PC-9 (cell line): Measurements from ENCODE around the gene CDCA3. TPM values are rescaled to one million over a fixed set of nuclear protein-coding genes. Genes with fewer than 3 reads are reported as not detected.

Experiments used
- BruUV-seq: library from RNA; stranded (reverse); fragments of 400-500 nt; replicated peaks from 2 replicates; lab custom pipeline; 2021; lab: Mats Ljungman, UMichigan
- CTCF ChIA-PET: fragments of 300-600 bp; sonication (Branson Sonifier 250); formaldehyde crosslinking; loops from one replicate; lab custom pipeline; 2022; ENCODE audit warnings: antibody characterized with exemption; lab: Charles Lee
- POLR2A ChIA-PET: fragments of 300-600 bp; sonication (Branson Sonifier 250); formaldehyde crosslinking; loops from one replicate; lab custom pipeline; 2022; ENCODE audit warnings: antibody characterized with exemption; ENCODE audit not compliant: unreplicated experiment; lab: Charles Lee
- DNase-seq, 2 experiments: peaks; one replicate each; pipeline versions ENCODE4 v3.0.0 to v3.0.0-alpha.2; 2015 to 2022; ENCODE audit warnings: mixed read lengths in 1 of 2
- H2AFZ ChIP-seq: fragments of 200-600 bp; sonication (generic); 2 replicates; pipeline ENCODE4 v1.8.1; 2017; ENCODE audit warnings: antibody characterized with exemption
- H3F3A ChIP-seq: fragments of 200-600 bp; sonication (generic); 2 replicates; pipeline ENCODE4 v1.8.1; 2017; ENCODE audit warnings: antibody characterized with exemption, mild to moderate bottlenecking, low read depth; ENCODE audit not compliant: insufficient read depth
- H3K27ac ChIP-seq: fragments of 200-600 bp; sonication (generic); 2 replicates; pipeline ENCODE4 v1.6.1; 2016; ENCODE audit warnings: mixed run types
- H3K27me3 ChIP-seq: fragments of 200-600 bp; sonication (generic); 2 replicates; pipeline ENCODE4 v1.6.1; 2016; ENCODE audit warnings: low read depth, mixed run types; ENCODE audit not compliant: insufficient read depth
- H3K36me3 ChIP-seq: fragments of 200-600 bp; sonication (generic); 2 replicates; pipeline ENCODE4 v1.6.1; 2016; ENCODE audit warnings: low read depth, mixed run types
- H3K4me1 ChIP-seq: fragments of 200-600 bp; sonication (generic); replicated peaks from 2 replicates; pipeline ENCODE4 v1.6.1; 2016; ENCODE audit warnings: mixed run types; ENCODE audit not compliant: insufficient read depth
- H3K4me2 ChIP-seq: fragments of 200-600 bp; sonication (generic); 2 replicates; pipeline ENCODE4 v1.6.1; 2017; ENCODE audit warnings: mixed run types
- H3K4me3 ChIP-seq: fragments of 200-600 bp; sonication (generic); 2 replicates; pipeline ENCODE4 v1.6.1; 2016; ENCODE audit warnings: mixed run types
- H3K79me2 ChIP-seq: fragments of 200-600 bp; sonication (generic); 2 replicates; pipeline ENCODE4 v1.6.1; 2017; ENCODE audit warnings: low read depth, mixed run types
- H3K9me2 ChIP-seq: fragments of 200-600 bp; sonication (generic); 2 replicates; pipeline ENCODE4 v1.8.1; 2017; ENCODE audit warnings: mild to moderate bottlenecking; ENCODE audit not compliant: insufficient read depth
- H3K9me3 ChIP-seq: fragments of 200-600 bp; sonication (generic); 2 replicates; pipeline ENCODE4 v1.8.1; 2016; ENCODE audit warnings: low read depth; ENCODE audit not compliant: insufficient read depth
- H4K20me1 ChIP-seq: fragments of 200-600 bp; sonication (generic); 2 replicates; pipeline ENCODE4 v1.8.1; 2017; ENCODE audit not compliant: insufficient read depth
- CTCF ChIP-seq: fragments of 200-600 bp; sonication (generic); conservative IDR thresholded peaks from 2 replicates; pipeline ENCODE4 v1.6.1; 2017; ENCODE audit warnings: mixed run types, antibody characterized with exemption, mild to moderate bottlenecking, moderate library complexity
- EZH2 ChIP-seq: fragments of 200-600 bp; sonication (generic); IDR thresholded peaks from 2 replicates; pipeline ENCODE4 v1.8.0; 2017; ENCODE audit warnings: antibody characterized with exemption, low read depth
- intact Hi-C: fragments of 100-400 bp; cut with micrococcal nuclease; formaldehyde crosslinking; loops from one replicate; pipeline ENCODE4 v1.10.0; 2022; ENCODE audit not compliant: unreplicated experiment
- total RNA-seq: library from RNA; stranded (reverse); gene quantifications from 2 replicates; pipeline ENCODE4 v1.2.3, GENCODE V29; 2021

The CDCA3 gene
- total RNA-seq, 1 experiment from 2014 or later, result 125 TPM

- BruUV-seq, result no TSS peak
- no peak for DNase-seq
- intact Hi-C loops, result loop anchor here (5.0 kb wide), 2 partner anchors 141 to 261 kb away; partner anchors contain the start of genes NOP2 and ZNF384
Measured at GRCh38 chr12:6827982-6828780, 22.9 kb downstream of the CDCA3 start, which contains the start of gene P3H3. P3H3 (plus strand) TSS chr12:6828407; CDS start chr12:6828441, 34 bp downstream.

GRCh38 chr12:6827437-6827911 lies 23.6 kb downstream of the CDCA3 start:
- Histone ChIP-seq H3K27ac (no peak overlapping the region), H4K20me1 (no peaks in the 10 kb centered on the region), H3K4me2 (peak overlapping the region; percentile 32; the same call in 1 of the 2 replicates), H3K4me1 (no peaks in the 10 kb centered on the region), H3F3A (no peaks in the 10 kb centered on the region; the same call in 1 of the 2 replicates), H3K4me3 (no peak overlapping the region), H3K36me3 (no peaks in the 10 kb centered on the region), H3K9me2 (no peaks in the 10 kb centered on the region), H3K27me3 (peaks cover 97% of the 10 kb centered on the region), H2AFZ (no peak overlapping the region), H3K9me3 (no peaks in the 10 kb centered on the region), H3K79me2 (no peaks in the 10 kb centered on the region)
- DNase-seq, result peak in 1 of 2 experiments; percentile 61
- CTCF ChIA-PET, result interaction anchor here (0.6 to 0.7 kb wide), 2 partner anchors 13 to 304 kb away, joined by 4 read pairs; no protein-coding TSS in a partner anchor
- intact Hi-C loops, result loop anchor here (5.0 kb wide), 2 partner anchors 140 to 260 kb away; partner anchors contain the start of genes NOP2 and ZNF384
- no TSS peak for BruUV-seq
- POLR2A ChIA-PET, result interaction anchor here (0.7 kb wide), 1 partner anchor 26 kb away, joined by 4 read pairs; no protein-coding TSS in a partner anchor
- no peak for TF ChIP-seq CTCF
- no peak for TF ChIP-seq EZH2

More at GRCh38 chr12:6827982-6828780, 22.9 kb downstream of the CDCA3 start, which contains the start of gene P3H3:
- no peaks in the 10 kb centered on the region for H3K4me1 ChIP-seq
- H3K9me3 ChIP-seq, result no peaks in the 10 kb centered on the region
- H3F3A ChIP-seq, result no peaks in the 10 kb centered on the region; the same call in 1 of the 2 replicates
- no peaks in the 10 kb centered on the region for H3K9me2 ChIP-seq
- peak within 1 kb of the TSS; percentile 13; the same call in 1 of the 2 replicates for H3K4me3 ChIP-seq
- no peak within 1 kb of the TSS; the same call in 1 of the 2 replicates for H2AFZ ChIP-seq
- CTCF ChIA-PET, result interaction anchor here (1.3 kb wide), 1 partner anchor 74 kb away, joined by 5 read pairs; no protein-coding TSS in a partner anchor
- H4K20me1 ChIP-seq, result no peaks in the 10 kb centered on the region
- H3K79me2 ChIP-seq, result no peaks in the 10 kb centered on the region
- POLR2A ChIA-PET, result interaction anchor here (0.7 kb wide), 1 partner anchor 27 kb away, joined by 4 read pairs; no protein-coding TSS in a partner anchor
- H3K4me2 ChIP-seq, result peak within 1 kb of the TSS; percentile 61
- H3K36me3 ChIP-seq, result no peaks in the 10 kb centered on the region
- H3K27me3 ChIP-seq, result peaks cover 90% of the 10 kb centered on the region
- no peak within 1 kb of the TSS for H3K27ac ChIP-seq
- TF ChIP-seq EZH2 (peak; percentile 91), CTCF (no peak)
